SK-N-SH treated with all-trans-retinoic acid at 6 μM for 48 hours (cell line): ENCODE data around the gene EXOC4.

Source experiments
- ARNTL ChIP-seq: fragments of 450-650 bp; formaldehyde crosslinking; IDR thresholded peaks from 2 replicates; pipeline ENCODE4 v1.5.0; 2020; ENCODE audit warnings: low read depth, mild to moderate bottlenecking, moderate library complexity, borderline replicate concordance
- BACH2 ChIP-seq: fragments of 250-450 bp; sonication (Bioruptor Pico); IDR thresholded peaks from 2 replicates; pipeline ENCODE4 v1.9.0; 2021; ENCODE audit warnings: mild to moderate bottlenecking, borderline replicate concordance
- PPARA ChIP-seq: fragments of 250-450 bp; sonication (Bioruptor Pico); IDR thresholded peaks from 2 replicates; pipeline ENCODE4 v1.5.0; 2020; ENCODE audit warnings: mild to moderate bottlenecking, borderline replicate concordance
- SNAI2 ChIP-seq: fragments of 250-450 bp; sonication (Bioruptor Pico); IDR thresholded peaks from 2 replicates; pipeline ENCODE4 v1.5.0; 2020; ENCODE audit warnings: mild to moderate bottlenecking, moderate library complexity
- ZC3H10 ChIP-seq: fragments of 250-450 bp; sonication (Bioruptor Pico); IDR thresholded peaks from 2 replicates; pipeline ENCODE4 v1.5.1; 2021; ENCODE audit warnings: mild to moderate bottlenecking, moderate library complexity
- ZFP30 ChIP-seq: fragments of 450-650 bp; formaldehyde crosslinking; IDR thresholded peaks from 2 replicates; pipeline ENCODE4 v1.5.0; 2022; ENCODE audit warnings: mild to moderate bottlenecking, moderate library complexity
- ZNF565 ChIP-seq: fragments of 450-650 bp; formaldehyde crosslinking; conservative IDR thresholded peaks from 2 replicates; pipeline ENCODE4 v1.5.0; 2020; ENCODE audit warnings: low read depth, mild to moderate bottlenecking, moderate library complexity
- TF ChIP-seq, protein P1 (sequence below): fragments of 250-450 bp; sonication (Bioruptor Pico); IDR thresholded peaks from 2 replicates; pipeline ENCODE4 v1.8.0; 2021; ENCODE audit warnings: low read depth, mild to moderate bottlenecking, moderate library complexity, borderline replicate concordance
- TF ChIP-seq, protein P2 (sequence below): fragments of 250-450 bp; sonication (Bioruptor Pico); IDR thresholded peaks from 2 replicates; pipeline ENCODE4 v1.8.0; 2020; ENCODE audit warnings: mild to moderate bottlenecking, moderate library complexity, borderline replicate concordance
- TF ChIP-seq, protein P3 (sequence below): fragments of 250-450 bp; sonication (Bioruptor Pico); IDR thresholded peaks from 2 replicates; pipeline ENCODE4 v1.5.1; 2020; ENCODE audit warnings: low read depth, mild to moderate bottlenecking, moderate library complexity

DNA sequence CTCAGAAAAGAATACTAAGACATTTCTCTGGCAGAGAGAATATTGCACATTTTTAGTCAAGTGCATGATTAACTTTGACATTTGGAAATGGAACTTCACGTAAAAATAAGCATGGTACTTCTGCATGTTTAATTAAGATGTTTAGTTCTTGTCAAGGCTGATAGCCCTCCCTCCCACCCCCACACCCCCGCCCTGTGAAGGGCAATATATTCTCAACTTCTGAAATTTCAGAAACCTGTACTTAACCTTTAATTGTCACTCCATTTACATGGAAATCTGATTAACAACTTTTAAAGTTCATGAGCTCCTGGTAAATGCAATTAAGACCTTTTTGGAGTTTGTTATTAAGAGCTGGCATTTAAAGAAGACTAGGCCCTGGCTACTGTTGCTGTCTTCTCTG lies 205.8 kb downstream of the EXOC4 start:
- TF ChIP-seq ZFP30 (CRISPR knock-in tag) (no peak), BACH2 (CRISPR knock-in tag) (no peak), ZC3H10 (CRISPR knock-in tag) (no peak), SNAI2 (CRISPR knock-in tag) (no peak), ARNTL (CRISPR knock-in tag) (no peak), ZNF565 (CRISPR knock-in tag) (no peak), PPARA (no peak)
- TF ChIP-seq, protein P1, sequence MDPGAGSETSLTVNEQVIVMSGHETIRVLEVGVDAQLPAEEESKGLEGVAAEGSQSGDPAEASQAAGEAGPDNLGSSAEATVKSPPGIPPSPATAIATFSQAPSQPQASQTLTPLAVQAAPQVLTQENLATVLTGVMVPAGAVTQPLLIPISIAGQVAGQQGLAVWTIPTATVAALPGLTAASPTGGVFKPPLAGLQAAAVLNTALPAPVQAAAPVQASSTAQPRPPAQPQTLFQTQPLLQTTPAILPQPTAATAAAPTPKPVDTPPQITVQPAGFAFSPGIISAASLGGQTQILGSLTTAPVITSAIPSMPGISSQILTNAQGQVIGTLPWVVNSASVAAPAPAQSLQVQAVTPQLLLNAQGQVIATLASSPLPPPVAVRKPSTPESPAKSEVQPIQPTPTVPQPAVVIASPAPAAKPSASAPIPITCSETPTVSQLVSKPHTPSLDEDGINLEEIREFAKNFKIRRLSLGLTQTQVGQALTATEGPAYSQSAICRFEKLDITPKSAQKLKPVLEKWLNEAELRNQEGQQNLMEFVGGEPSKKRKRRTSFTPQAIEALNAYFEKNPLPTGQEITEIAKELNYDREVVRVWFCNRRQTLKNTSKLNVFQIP (CRISPR knock-in tag) = no peak
- TF ChIP-seq, protein P2, sequence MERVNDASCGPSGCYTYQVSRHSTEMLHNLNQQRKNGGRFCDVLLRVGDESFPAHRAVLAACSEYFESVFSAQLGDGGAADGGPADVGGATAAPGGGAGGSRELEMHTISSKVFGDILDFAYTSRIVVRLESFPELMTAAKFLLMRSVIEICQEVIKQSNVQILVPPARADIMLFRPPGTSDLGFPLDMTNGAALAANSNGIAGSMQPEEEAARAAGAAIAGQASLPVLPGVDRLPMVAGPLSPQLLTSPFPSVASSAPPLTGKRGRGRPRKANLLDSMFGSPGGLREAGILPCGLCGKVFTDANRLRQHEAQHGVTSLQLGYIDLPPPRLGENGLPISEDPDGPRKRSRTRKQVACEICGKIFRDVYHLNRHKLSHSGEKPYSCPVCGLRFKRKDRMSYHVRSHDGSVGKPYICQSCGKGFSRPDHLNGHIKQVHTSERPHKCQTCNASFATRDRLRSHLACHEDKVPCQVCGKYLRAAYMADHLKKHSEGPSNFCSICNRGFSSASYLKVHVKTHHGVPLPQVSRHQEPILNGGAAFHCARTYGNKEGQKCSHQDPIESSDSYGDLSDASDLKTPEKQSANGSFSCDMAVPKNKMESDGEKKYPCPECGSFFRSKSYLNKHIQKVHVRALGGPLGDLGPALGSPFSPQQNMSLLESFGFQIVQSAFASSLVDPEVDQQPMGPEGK = no peak
- TF ChIP-seq, protein P3, sequence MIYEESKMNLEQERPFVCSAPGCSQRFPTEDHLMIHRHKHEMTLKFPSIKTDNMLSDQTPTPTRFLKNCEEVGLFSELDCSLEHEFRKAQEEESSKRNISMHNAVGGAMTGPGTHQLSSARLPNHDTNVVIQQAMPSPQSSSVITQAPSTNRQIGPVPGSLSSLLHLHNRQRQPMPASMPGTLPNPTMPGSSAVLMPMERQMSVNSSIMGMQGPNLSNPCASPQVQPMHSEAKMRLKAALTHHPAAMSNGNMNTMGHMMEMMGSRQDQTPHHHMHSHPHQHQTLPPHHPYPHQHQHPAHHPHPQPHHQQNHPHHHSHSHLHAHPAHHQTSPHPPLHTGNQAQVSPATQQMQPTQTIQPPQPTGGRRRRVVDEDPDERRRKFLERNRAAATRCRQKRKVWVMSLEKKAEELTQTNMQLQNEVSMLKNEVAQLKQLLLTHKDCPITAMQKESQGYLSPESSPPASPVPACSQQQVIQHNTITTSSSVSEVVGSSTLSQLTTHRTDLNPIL (CRISPR knock-in tag) = no peak
